Astrocyte (in vitro differentiated cells and primary cell): ENCODE results near the gene PLPP4. TPM values are rescaled to one million over a fixed set of nuclear protein-coding genes. Genes with fewer than 3 reads are reported as not detected.

ENCODE experiments used
- DNase-seq: peaks from one replicate; pipeline ENCODE4 v3.0.0-alpha.2; 2010; ENCODE audit warnings: low read depth
- FAIRE-seq: peaks from 2 replicates; lab custom pipeline; 2011; peaks lifted over from hg19 to GRCh38; lab: Jason Lieb, UNC
- H2AFZ ChIP-seq: 2 replicates; pipeline ENCODE4 v1.6.0; 2012; ENCODE audit warnings: low read depth, low read length, inconsistent platforms
- H3K27ac ChIP-seq: 2 replicates; pipeline ENCODE4 v1.5.1; 2011; ENCODE audit warnings: low read depth, low read length, inconsistent platforms
- H3K27me3 ChIP-seq: 2 replicates; pipeline ENCODE4 v1.6.0; 2011; ENCODE audit warnings: low read length, inconsistent platforms; ENCODE audit not compliant: insufficient read depth
- H3K36me3 ChIP-seq: 2 replicates; pipeline ENCODE4 v1.5.1; 2011; ENCODE audit warnings: low read length, inconsistent platforms; ENCODE audit not compliant: insufficient read depth
- H3K4me1 ChIP-seq: 2 replicates; pipeline ENCODE4 v1.5.1; 2011; ENCODE audit warnings: low read length, inconsistent platforms; ENCODE audit not compliant: insufficient read depth
- H3K4me2 ChIP-seq: 2 replicates; pipeline ENCODE4 v1.6.0; 2012; ENCODE audit warnings: low read length, inconsistent platforms
- H3K4me3 ChIP-seq: 2 replicates; pipeline ENCODE4 v1.5.1; 2011; ENCODE audit warnings: low read depth, mild to moderate bottlenecking, low read length, inconsistent platforms; ENCODE audit not compliant: insufficient read depth
- H3K79me2 ChIP-seq: 2 replicates; pipeline ENCODE4 v1.6.0; 2012; ENCODE audit warnings: mild to moderate bottlenecking, low read length, inconsistent platforms; ENCODE audit not compliant: insufficient read depth
- H3K9ac ChIP-seq: 2 replicates; pipeline ENCODE4 v1.6.0; 2012; ENCODE audit warnings: mild to moderate bottlenecking, low read length, inconsistent platforms
- H3K9me3 ChIP-seq: 2 replicates; pipeline ENCODE4 v1.5.1; 2012; ENCODE audit warnings: low read depth, mild to moderate bottlenecking, low read length, inconsistent platforms; ENCODE audit not compliant: insufficient read depth
- H4K20me1 ChIP-seq: 2 replicates; pipeline ENCODE4 v1.6.0; 2012; ENCODE audit warnings: low read length, inconsistent platforms; ENCODE audit not compliant: insufficient read depth
- H3K27ac Mint-ChIP-seq: one replicate; pipeline ENCODE4 v1.8.0; 2021; ENCODE audit warnings: mild to moderate bottlenecking, mixed read lengths; ENCODE audit not compliant: unreplicated experiment
- H3K27me3 Mint-ChIP-seq: one replicate; pipeline ENCODE4 v1.8.0; 2021; ENCODE audit warnings: low read depth, mixed read lengths; ENCODE audit not compliant: unreplicated experiment
- H3K36me3 Mint-ChIP-seq: one replicate; pipeline ENCODE4 v1.8.0; 2021; ENCODE audit warnings: low read depth, mixed read lengths; ENCODE audit not compliant: unreplicated experiment
- H3K4me1 Mint-ChIP-seq: one replicate; pipeline ENCODE4 v1.8.0; 2021; ENCODE audit warnings: low read depth, mixed read lengths; ENCODE audit not compliant: unreplicated experiment
- H3K4me3 Mint-ChIP-seq: one replicate; pipeline ENCODE4 v1.8.0; 2021; ENCODE audit warnings: mild to moderate bottlenecking, moderate library complexity, mixed read lengths; ENCODE audit not compliant: unreplicated experiment
- H3K9me3 Mint-ChIP-seq: one replicate; pipeline ENCODE4 v1.8.0; 2021; ENCODE audit warnings: mild to moderate bottlenecking, mixed read lengths; ENCODE audit not compliant: unreplicated experiment
- EZH2 ChIP-seq: IDR thresholded peaks from 2 replicates; pipeline ENCODE4 v1.6.1; 2012; ENCODE audit warnings: mild to moderate bottlenecking, low read length, inconsistent platforms; ENCODE audit not compliant: insufficient read depth
- total RNA-seq: library from RNA; stranded (reverse); gene quantifications from 2 replicates; pipeline ENCODE4 v1.2.1, GENCODE V29; 2021
- TF ChIP-seq, protein P1 (sequence below): IDR thresholded peaks from 2 replicates; pipeline ENCODE4 v1.5.1; 2011; ENCODE audit warnings: low read depth, mild to moderate bottlenecking, inconsistent platforms, low read length, moderate library complexity; ENCODE audit not compliant: insufficient read depth

PLPP4 gene
- total RNA-seq, 1 donor from 2014 or later, result 44.1 TPM

DNA sequence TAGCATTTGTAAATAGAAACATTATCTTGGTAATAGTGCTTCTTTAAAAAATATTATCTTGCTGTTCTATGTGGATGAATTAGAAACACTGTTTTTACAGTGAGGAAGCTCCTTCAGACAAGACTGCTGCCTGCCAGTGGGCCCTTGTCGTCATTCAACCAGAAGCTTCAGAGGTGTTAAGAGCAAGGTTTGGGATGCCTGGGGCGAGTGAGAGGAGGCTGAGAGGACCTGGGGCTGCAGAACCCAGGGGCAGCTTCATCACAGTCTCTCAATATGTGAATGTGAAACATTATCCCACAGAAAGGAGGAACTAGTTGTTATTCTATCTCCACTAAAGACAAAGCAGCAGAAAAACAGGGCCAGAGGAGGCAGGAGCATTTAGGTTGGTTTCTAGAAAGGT, 8.1 kb downstream of the PLPP4 start:
- no peak for FAIRE-seq
- Mint-ChIP-seq H3K9me3 (no peaks in the 10 kb centered on the region), H3K27ac (peak overlapping the region; percentile 2), H3K36me3 (peaks cover 13% of the 10 kb centered on the region), H3K4me1 (peaks cover 44% of the 10 kb centered on the region), H3K27me3 (no peaks in the 10 kb centered on the region), H3K4me3 (no peak overlapping the region)
- peaks cover 33% of the 10 kb centered on the region for H3K4me1 ChIP-seq
- H2AFZ ChIP-seq, result no peak overlapping the region
- no peaks in the 10 kb centered on the region for H3K27me3 ChIP-seq
- H3K9ac ChIP-seq, result no peak overlapping the region
- peaks cover 65% of the 10 kb centered on the region for H3K79me2 ChIP-seq
- no peaks in the 10 kb centered on the region for H3K9me3 ChIP-seq
- TF ChIP-seq, protein P1, sequence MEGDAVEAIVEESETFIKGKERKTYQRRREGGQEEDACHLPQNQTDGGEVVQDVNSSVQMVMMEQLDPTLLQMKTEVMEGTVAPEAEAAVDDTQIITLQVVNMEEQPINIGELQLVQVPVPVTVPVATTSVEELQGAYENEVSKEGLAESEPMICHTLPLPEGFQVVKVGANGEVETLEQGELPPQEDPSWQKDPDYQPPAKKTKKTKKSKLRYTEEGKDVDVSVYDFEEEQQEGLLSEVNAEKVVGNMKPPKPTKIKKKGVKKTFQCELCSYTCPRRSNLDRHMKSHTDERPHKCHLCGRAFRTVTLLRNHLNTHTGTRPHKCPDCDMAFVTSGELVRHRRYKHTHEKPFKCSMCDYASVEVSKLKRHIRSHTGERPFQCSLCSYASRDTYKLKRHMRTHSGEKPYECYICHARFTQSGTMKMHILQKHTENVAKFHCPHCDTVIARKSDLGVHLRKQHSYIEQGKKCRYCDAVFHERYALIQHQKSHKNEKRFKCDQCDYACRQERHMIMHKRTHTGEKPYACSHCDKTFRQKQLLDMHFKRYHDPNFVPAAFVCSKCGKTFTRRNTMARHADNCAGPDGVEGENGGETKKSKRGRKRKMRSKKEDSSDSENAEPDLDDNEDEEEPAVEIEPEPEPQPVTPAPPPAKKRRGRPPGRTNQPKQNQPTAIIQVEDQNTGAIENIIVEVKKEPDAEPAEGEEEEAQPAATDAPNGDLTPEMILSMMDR, result no peak
- TF ChIP-seq EZH2, result no peak
- no peak for DNase-seq
- H3K27ac ChIP-seq, result no peak overlapping the region
- no peaks in the 10 kb centered on the region for H3K36me3 ChIP-seq
- H3K4me3 ChIP-seq, result no peak overlapping the region
- no peak overlapping the region for H3K4me2 ChIP-seq
- peaks cover 11% of the 10 kb centered on the region for H4K20me1 ChIP-seq

DNA sequence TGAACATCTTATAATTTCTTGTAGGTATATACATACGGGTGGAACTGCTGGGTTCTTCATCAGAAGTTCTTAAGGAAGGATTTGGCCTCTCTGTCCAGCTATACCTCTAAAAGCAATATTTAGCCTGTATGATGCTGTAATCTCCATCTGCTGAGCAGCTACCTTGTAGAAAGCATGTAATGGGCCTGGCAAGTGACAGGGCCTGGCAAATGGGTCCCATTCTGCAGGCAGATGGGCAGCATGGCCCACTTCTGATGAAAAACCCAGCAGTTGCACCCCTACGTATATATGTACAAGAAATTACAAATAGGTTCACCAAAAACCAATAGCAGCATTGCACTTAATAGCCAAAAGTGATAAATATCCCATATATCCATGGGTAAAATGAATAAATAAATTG, 9.0 kb downstream of the PLPP4 start:
- no peaks in the 10 kb centered on the region for H3K27me3 Mint-ChIP-seq
- H3K9me3 ChIP-seq, result no peaks in the 10 kb centered on the region
- no peak for TF ChIP-seq EZH2
- TF ChIP-seq, protein P1, result no peak
- H3K4me3 Mint-ChIP-seq, result no peak overlapping the region
- peaks cover 38% of the 10 kb centered on the region for H3K4me1 Mint-ChIP-seq
- no peak overlapping the region for H3K4me3 ChIP-seq
- H3K27ac ChIP-seq, result no peak overlapping the region
- H4K20me1 ChIP-seq, result peaks cover 10% of the 10 kb centered on the region
- no peaks in the 10 kb centered on the region for H3K9me3 Mint-ChIP-seq
- DNase-seq (no peak), FAIRE-seq (no peak)
- no peak overlapping the region for H3K9ac ChIP-seq
- H3K4me2 ChIP-seq, result no peak overlapping the region
- H3K79me2 ChIP-seq, result peaks cover 73% of the 10 kb centered on the region
- peaks cover 13% of the 10 kb centered on the region for H3K36me3 Mint-ChIP-seq
- H3K27me3 ChIP-seq, result no peaks in the 10 kb centered on the region
- H3K4me1 ChIP-seq, result peaks cover 24% of the 10 kb centered on the region
- no peak overlapping the region for H2AFZ ChIP-seq
- H3K27ac Mint-ChIP-seq, result no peak overlapping the region
- no peaks in the 10 kb centered on the region for H3K36me3 ChIP-seq

DNA sequence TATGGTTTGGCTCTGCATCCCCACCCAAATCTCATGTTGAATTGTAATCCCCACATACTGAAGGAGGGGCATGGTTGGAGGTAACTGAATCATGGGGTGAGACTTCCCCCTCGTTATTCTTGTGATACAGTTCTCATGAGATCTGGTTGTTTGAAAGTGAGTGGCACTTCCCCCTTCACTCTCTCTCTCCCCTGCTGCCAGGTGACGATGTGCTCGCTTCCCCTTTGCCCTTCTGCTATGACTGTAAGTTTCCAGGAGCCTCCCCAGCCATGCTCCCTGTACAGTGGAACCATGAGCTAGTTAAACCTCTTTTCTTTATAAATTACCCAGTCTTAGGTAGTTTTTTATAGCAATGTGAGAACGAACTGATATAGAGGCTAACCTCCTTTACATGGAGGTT, 16.6 kb downstream of the PLPP4 start:
- Histone ChIP-seq H3K27me3 (no peaks in the 10 kb centered on the region), H3K4me3 (no peak overlapping the region), H3K79me2 (peaks cover 73% of the 10 kb centered on the region), H4K20me1 (peaks cover 3% of the 10 kb centered on the region), H3K4me1 (peaks cover 30% of the 10 kb centered on the region), H3K27ac (no peak overlapping the region), H2AFZ (no peak overlapping the region), H3K9me3 (no peaks in the 10 kb centered on the region), H3K36me3 (no peaks in the 10 kb centered on the region), H3K9ac (no peak overlapping the region), H3K4me2 (no peak overlapping the region)
- Mint-ChIP-seq H3K36me3 (no peaks in the 10 kb centered on the region), H3K27ac (peak overlapping the region; percentile 58), H3K9me3 (no peaks in the 10 kb centered on the region), H3K4me1 (peaks cover 42% of the 10 kb centered on the region), H3K4me3 (no peak overlapping the region), H3K27me3 (no peaks in the 10 kb centered on the region)
- TF ChIP-seq, protein P1, result no peak
- no peak for DNase-seq
- no peak for FAIRE-seq
